Neural cell (in vitro differentiated cells): Measurements from ENCODE around the gene TMEM273.

ENCODE experiments used
- EP300 ChIP-seq: fragments of 450-650 bp; conservative IDR thresholded peaks from 2 replicates; pipeline ENCODE4 v1.6.1; 2014; ENCODE audit warnings: antibody characterized with exemption, mild to moderate bottlenecking, moderate library complexity; ENCODE audit not compliant: poor library complexity, severe bottlenecking
- EZH2 ChIP-seq: fragments of 200-600, 300-800 bp; shearing (Covaris generic), sonication (generic); IDR thresholded peaks from 2 replicates; pipeline ENCODE4 v1.6.1; 2014; ENCODE audit warnings: antibody characterized with exemption, low read length, borderline replicate concordance, mild to moderate bottlenecking; ENCODE audit not compliant: insufficient read depth, poor library complexity, severe bottlenecking
- MXI1 ChIP-seq: fragments of 450-650 bp; conservative IDR thresholded peaks from 2 replicates; pipeline ENCODE4 v1.6.1; 2014; ENCODE audit warnings: antibody characterized with exemption, mild to moderate bottlenecking; ENCODE audit not compliant: poor library complexity, severe bottlenecking
- POLR2AphosphoS5 ChIP-seq: IDR thresholded peaks from 2 replicates; pipeline ENCODE4 v1.6.1; 2012
- RAD21 ChIP-seq: fragments of 450-650 bp; conservative IDR thresholded peaks from 2 replicates; pipeline ENCODE4 v1.6.1; 2014; ENCODE audit warnings: antibody characterized with exemption, mild to moderate bottlenecking, moderate library complexity
- TAF1 ChIP-seq: IDR thresholded peaks from 2 replicates; pipeline ENCODE4 v1.6.1; 2012; ENCODE audit warnings: low read depth
- TF ChIP-seq, protein P1 (sequence below): IDR thresholded peaks from 2 replicates; pipeline ENCODE4 v1.6.1; 2012; ENCODE audit warnings: borderline replicate concordance
- TF ChIP-seq, protein P2 (sequence below): fragments of 450-650 bp; IDR thresholded peaks from 2 replicates; pipeline ENCODE4 v1.5.1; 2014; ENCODE audit warnings: antibody characterized with exemption, mild to moderate bottlenecking, moderate library complexity; ENCODE audit not compliant: poor library complexity, severe bottlenecking

DNA sequence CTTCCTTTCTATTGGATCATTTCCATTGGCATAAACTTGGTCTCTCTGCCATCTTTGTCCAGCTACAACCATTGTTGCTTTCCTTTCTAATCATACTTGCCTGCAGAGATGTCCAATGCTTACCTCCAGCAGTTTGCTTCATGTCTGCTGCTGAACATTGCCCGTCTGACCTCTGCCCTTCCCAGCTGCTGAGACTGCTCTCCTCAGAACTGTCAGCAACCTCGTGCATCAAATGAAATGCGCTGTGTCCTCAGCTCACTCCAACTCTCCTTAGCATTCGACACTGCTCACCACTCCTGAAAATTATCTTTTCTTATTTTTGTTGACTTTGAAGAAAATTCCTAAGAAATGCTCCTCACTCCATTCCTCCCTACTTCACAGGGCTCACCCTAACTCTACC is 59.3 kb downstream of the TMEM273 start:
- TF ChIP-seq, protein P1, sequence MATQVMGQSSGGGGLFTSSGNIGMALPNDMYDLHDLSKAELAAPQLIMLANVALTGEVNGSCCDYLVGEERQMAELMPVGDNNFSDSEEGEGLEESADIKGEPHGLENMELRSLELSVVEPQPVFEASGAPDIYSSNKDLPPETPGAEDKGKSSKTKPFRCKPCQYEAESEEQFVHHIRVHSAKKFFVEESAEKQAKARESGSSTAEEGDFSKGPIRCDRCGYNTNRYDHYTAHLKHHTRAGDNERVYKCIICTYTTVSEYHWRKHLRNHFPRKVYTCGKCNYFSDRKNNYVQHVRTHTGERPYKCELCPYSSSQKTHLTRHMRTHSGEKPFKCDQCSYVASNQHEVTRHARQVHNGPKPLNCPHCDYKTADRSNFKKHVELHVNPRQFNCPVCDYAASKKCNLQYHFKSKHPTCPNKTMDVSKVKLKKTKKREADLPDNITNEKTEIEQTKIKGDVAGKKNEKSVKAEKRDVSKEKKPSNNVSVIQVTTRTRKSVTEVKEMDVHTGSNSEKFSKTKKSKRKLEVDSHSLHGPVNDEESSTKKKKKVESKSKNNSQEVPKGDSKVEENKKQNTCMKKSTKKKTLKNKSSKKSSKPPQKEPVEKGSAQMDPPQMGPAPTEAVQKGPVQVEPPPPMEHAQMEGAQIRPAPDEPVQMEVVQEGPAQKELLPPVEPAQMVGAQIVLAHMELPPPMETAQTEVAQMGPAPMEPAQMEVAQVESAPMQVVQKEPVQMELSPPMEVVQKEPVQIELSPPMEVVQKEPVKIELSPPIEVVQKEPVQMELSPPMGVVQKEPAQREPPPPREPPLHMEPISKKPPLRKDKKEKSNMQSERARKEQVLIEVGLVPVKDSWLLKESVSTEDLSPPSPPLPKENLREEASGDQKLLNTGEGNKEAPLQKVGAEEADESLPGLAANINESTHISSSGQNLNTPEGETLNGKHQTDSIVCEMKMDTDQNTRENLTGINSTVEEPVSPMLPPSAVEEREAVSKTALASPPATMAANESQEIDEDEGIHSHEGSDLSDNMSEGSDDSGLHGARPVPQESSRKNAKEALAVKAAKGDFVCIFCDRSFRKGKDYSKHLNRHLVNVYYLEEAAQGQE, result no peak
- TF ChIP-seq, protein P2, sequence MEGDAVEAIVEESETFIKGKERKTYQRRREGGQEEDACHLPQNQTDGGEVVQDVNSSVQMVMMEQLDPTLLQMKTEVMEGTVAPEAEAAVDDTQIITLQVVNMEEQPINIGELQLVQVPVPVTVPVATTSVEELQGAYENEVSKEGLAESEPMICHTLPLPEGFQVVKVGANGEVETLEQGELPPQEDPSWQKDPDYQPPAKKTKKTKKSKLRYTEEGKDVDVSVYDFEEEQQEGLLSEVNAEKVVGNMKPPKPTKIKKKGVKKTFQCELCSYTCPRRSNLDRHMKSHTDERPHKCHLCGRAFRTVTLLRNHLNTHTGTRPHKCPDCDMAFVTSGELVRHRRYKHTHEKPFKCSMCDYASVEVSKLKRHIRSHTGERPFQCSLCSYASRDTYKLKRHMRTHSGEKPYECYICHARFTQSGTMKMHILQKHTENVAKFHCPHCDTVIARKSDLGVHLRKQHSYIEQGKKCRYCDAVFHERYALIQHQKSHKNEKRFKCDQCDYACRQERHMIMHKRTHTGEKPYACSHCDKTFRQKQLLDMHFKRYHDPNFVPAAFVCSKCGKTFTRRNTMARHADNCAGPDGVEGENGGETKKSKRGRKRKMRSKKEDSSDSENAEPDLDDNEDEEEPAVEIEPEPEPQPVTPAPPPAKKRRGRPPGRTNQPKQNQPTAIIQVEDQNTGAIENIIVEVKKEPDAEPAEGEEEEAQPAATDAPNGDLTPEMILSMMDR, result no peak
- TF ChIP-seq RAD21, result no peak
- TF ChIP-seq TAF1, result no peak
- TF ChIP-seq POLR2AphosphoS5, result no peak
- no peak for TF ChIP-seq EZH2
- no peak for TF ChIP-seq EP300
- no peak for TF ChIP-seq MXI1
